ENCODE data around the gene ZSWIM6. TPM values are rescaled to one million over a fixed set of nuclear protein-coding genes. Genes with fewer than 3 reads are reported as not detected.

ZSWIM6 gene
- total RNA-seq, 1 experiment from 2014 or later = 10.0 TPM

DNA sequence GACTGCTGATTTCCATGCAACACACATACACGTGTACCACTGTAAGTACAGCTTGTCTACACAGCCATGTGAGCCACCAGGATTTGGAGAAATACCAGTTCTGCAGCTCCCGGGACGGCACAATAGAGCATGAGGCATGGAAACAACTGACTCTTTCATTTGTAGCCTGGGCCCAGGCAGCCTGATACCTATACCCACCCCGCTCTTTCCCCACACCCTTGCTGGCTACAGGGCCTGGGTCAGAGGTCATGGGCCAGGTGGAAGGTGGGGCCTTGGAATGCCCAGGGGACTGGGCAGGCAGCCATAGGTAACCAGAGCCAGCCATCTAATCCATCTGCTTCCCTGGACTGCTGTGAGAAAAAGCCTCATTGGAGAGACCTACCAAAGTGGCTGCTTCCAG lies 39.0 kb upstream of the ZSWIM6 start:
- no peak overlapping the region for H3K4me3 ChIP-seq (ENCODE audit: low read depth, low read length)
- no peaks in the 10 kb centered on the region for H3K36me3 ChIP-seq (ENCODE audit: control insufficient read depth, insufficient read depth, low read length)
- no peak for DNase-seq
- no peaks in the 10 kb centered on the region for H3K36me3 Mint-ChIP-seq (ENCODE audit: insufficient read depth, unreplicated experiment)
- H3K27me3 ChIP-seq (replicated peaks; ENCODE audit: control insufficient read depth, insufficient read depth, low read length) = no peaks in the 10 kb centered on the region
- ChIA-PET CTCF (interaction anchor here (0.6 kb wide), 1 partner anchor 250 kb away, joined by 3 read pairs; no protein-coding TSS in a partner anchor), POLR2A (no interaction called here)
- peaks cover 5% of the 10 kb centered on the region for H3K4me1 Mint-ChIP-seq (ENCODE audit: low read depth, unreplicated experiment)
- no peak overlapping the region for H3K27ac Mint-ChIP-seq (ENCODE audit: unreplicated experiment)
- 0 out of 2 replicates have a peak, but pooled peaks cover 3% of the 10 kb centered on the region for H3K4me1 ChIP-seq
- TF ChIP-seq, protein P1, sequence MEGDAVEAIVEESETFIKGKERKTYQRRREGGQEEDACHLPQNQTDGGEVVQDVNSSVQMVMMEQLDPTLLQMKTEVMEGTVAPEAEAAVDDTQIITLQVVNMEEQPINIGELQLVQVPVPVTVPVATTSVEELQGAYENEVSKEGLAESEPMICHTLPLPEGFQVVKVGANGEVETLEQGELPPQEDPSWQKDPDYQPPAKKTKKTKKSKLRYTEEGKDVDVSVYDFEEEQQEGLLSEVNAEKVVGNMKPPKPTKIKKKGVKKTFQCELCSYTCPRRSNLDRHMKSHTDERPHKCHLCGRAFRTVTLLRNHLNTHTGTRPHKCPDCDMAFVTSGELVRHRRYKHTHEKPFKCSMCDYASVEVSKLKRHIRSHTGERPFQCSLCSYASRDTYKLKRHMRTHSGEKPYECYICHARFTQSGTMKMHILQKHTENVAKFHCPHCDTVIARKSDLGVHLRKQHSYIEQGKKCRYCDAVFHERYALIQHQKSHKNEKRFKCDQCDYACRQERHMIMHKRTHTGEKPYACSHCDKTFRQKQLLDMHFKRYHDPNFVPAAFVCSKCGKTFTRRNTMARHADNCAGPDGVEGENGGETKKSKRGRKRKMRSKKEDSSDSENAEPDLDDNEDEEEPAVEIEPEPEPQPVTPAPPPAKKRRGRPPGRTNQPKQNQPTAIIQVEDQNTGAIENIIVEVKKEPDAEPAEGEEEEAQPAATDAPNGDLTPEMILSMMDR (IDR thresholded peaks at IDR 0.05; ENCODE audit: insufficient read depth in 1 of 2, low read depth in 1 of 2, low read length in 1 of 2, severe bottlenecking in 1 of 2, unreplicated experiment in 1 of 2) = no peak
- no TSS peak for BruUV-seq (replicated peaks)
- H3K27me3 Mint-ChIP-seq (ENCODE audit: insufficient read depth, unreplicated experiment) = no peaks in the 10 kb centered on the region
- no peaks in the 10 kb centered on the region for H3K9me3 ChIP-seq
- H3K4me3 Mint-ChIP-seq (ENCODE audit: unreplicated experiment) = no peak overlapping the region
- no peaks in the 10 kb centered on the region for H3K9me3 Mint-ChIP-seq (ENCODE audit: unreplicated experiment)
- intact Hi-C loops (cut with micrococcal nuclease; ENCODE audit: unreplicated experiment) = no loop called here

DNA sequence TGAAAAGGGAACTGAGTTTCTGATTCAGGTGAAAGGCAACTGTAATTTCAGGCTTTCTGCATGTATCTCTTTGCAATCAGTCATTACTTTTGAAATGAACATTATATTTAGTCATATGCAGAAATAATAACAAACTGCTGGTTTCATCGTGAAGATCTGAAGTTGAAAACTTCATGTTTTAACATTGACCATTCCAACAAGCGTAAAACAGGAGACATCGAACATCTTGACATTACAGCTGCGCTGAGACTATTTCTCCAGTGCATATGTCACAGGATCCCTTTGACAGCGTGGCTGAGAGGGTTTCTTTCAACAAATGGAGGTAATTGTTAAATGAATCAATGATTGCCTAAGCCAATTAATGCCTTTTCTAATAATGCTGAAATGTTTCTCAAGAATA lies 38.2 kb upstream of the ZSWIM6 start:
- BruUV-seq (replicated peaks) = no TSS peak
- intact Hi-C loops (cut with micrococcal nuclease; ENCODE audit: unreplicated experiment) = no loop called here
- no peak for DNase-seq
- ChIA-PET POLR2A (no interaction called here), CTCF (no interaction called here)
- TF ChIP-seq, protein P1 (IDR thresholded peaks at IDR 0.05; ENCODE audit: insufficient read depth in 1 of 2, low read depth in 1 of 2, low read length in 1 of 2, severe bottlenecking in 1 of 2, unreplicated experiment in 1 of 2) = no peak
- Mint-ChIP-seq H3K27me3 (ENCODE audit: insufficient read depth, unreplicated experiment) (no peaks in the 10 kb centered on the region), H3K27ac (ENCODE audit: unreplicated experiment) (no peak overlapping the region), H3K36me3 (ENCODE audit: insufficient read depth, unreplicated experiment) (no peaks in the 10 kb centered on the region), H3K9me3 (ENCODE audit: unreplicated experiment) (no peaks in the 10 kb centered on the region), H3K4me1 (ENCODE audit: low read depth, unreplicated experiment) (peaks cover 11% of the 10 kb centered on the region), H3K4me3 (ENCODE audit: unreplicated experiment) (no peak overlapping the region)
- Histone ChIP-seq H3K36me3 (ENCODE audit: control insufficient read depth, insufficient read depth, low read length) (no peaks in the 10 kb centered on the region), H3K4me1 (0 out of 2 replicates have a peak, but pooled peaks cover 3% of the 10 kb centered on the region), H3K4me3 (ENCODE audit: low read depth, low read length) (no peak overlapping the region), H3K9me3 (no peaks in the 10 kb centered on the region), H3K27me3 (replicated peaks; ENCODE audit: control insufficient read depth, insufficient read depth, low read length) (no peaks in the 10 kb centered on the region)

DNA sequence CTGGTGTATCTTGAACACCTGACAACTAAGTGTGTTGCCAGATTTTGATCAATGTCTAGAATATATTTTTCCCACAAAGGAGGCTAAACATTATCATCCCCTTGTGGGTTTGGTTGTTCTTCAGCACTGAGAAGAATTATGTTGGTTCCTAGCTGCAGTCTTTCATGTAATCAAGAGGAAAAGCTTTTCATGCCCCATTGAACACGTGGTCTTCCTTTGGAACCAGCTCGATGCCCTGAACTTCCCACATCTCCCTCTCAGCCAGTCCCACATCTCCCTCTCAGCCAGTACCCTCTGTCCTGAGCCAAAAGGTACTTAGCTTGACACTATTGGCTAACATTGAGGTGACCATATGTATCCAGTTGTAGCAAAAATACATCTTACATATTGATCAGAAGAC lies 36.7 kb upstream of the ZSWIM6 start:
- TF ChIP-seq, protein P1 (IDR thresholded peaks at IDR 0.05; ENCODE audit: insufficient read depth in 1 of 2, low read depth in 1 of 2, low read length in 1 of 2, severe bottlenecking in 1 of 2, unreplicated experiment in 1 of 2) = no peak
- CTCF ChIA-PET = no interaction called here
- Mint-ChIP-seq H3K9me3 (ENCODE audit: unreplicated experiment) (no peaks in the 10 kb centered on the region), H3K36me3 (ENCODE audit: insufficient read depth, unreplicated experiment) (no peaks in the 10 kb centered on the region), H3K27ac (ENCODE audit: unreplicated experiment) (no peak overlapping the region), H3K4me3 (ENCODE audit: unreplicated experiment) (no peak overlapping the region), H3K4me1 (ENCODE audit: low read depth, unreplicated experiment) (peaks cover 18% of the 10 kb centered on the region), H3K27me3 (ENCODE audit: insufficient read depth, unreplicated experiment) (no peaks in the 10 kb centered on the region)
- intact Hi-C loops (cut with micrococcal nuclease; ENCODE audit: unreplicated experiment) = no loop called here
- Histone ChIP-seq H3K27me3 (replicated peaks; ENCODE audit: control insufficient read depth, insufficient read depth, low read length) (no peaks in the 10 kb centered on the region), H3K4me3 (ENCODE audit: low read depth, low read length) (no peak overlapping the region), H3K36me3 (ENCODE audit: control insufficient read depth, insufficient read depth, low read length) (no peaks in the 10 kb centered on the region), H3K4me1 (0 out of 2 replicates have a peak, but pooled peaks cover 3% of the 10 kb centered on the region), H3K9me3 (no peaks in the 10 kb centered on the region)
- DNase-seq = no peak
- no TSS peak for BruUV-seq (replicated peaks)
- POLR2A ChIA-PET = no interaction called here

All from Caco-2 (cell line).